Muscle of arm (tissue), 12 donors: ENCODE data around the gene COX19. TPM values are rescaled to one million over a fixed set of nuclear protein-coding genes. Genes with fewer than 3 reads are reported as not detected.
"Not testable (repeated sequence)": the region's sequence is repeated elsewhere in the genome, so short reads cannot be mapped to it uniquely, and the experiment has no call there.

Experiments used
- DNase-seq: peaks from one replicate; pipeline ENCODE4 v3.0.0-alpha.2; 2013
- polyA plus RNA-seq, 12 donors: library from polyadenylated mRNA; unstranded; fragments of 120-200 nt; gene quantifications; one replicate each; pipeline ENCODE4 v1.2.1, GENCODE V29; 2013; ENCODE audit not compliant: insufficient read length in 12 of 12

Gene COX19
- polyA plus RNA-seq, 12 donors: 8.8 to 15.9 (median 10.8) TPM; not detected in 1

DNA sequence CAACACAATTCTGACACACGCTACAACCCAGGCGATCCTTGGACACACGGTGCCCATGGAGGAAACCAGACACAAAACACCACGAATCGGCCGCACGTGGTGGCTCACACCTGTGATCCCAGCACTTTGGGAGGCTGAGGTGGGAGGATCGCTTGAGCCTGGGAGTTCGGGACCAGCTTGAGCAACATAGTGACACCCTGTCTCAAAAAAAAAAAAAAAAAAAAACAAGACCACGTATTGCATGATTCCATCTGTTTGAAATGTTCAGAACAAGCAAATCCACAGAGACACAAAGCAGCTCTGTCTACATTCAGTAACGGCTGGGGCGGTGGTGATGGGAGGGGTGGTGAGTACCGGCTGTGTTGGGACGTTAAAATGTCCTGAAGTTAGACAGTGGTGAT lies 46.0 kb downstream of the COX19 start:
- no peak for DNase-seq

DNA sequence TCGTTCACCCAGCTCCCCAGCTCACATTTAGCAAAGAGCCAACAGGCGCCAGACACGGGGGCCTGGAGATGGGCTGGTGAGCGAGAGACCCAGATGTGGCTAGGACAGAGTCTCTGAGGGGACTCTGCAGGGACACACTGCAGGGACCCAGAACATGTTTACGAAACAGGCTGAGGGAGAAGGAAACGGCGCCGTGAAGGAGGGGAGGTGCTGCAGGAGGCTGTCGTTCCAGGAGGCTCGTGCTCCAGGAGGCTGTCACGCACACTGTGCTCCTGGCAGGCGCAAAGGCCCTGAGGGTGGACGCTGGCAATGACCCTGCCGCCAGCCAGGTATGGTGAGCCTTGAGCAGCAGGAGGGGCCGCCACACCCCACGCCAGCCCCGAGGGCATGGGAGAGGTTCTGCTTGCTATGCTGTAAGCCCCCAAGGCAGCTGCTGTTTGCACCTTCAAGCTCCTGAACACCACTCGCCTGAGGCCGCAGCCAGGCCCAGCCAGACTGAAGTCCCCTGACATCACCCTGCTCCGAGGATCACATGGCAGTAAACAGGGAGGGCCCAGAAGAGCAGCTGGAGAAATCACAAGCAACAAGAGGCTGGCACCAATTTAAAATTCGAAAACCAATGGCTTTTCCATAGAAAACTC lies 48.2 kb downstream of the COX19 start:
- no peak for DNase-seq

DNA sequence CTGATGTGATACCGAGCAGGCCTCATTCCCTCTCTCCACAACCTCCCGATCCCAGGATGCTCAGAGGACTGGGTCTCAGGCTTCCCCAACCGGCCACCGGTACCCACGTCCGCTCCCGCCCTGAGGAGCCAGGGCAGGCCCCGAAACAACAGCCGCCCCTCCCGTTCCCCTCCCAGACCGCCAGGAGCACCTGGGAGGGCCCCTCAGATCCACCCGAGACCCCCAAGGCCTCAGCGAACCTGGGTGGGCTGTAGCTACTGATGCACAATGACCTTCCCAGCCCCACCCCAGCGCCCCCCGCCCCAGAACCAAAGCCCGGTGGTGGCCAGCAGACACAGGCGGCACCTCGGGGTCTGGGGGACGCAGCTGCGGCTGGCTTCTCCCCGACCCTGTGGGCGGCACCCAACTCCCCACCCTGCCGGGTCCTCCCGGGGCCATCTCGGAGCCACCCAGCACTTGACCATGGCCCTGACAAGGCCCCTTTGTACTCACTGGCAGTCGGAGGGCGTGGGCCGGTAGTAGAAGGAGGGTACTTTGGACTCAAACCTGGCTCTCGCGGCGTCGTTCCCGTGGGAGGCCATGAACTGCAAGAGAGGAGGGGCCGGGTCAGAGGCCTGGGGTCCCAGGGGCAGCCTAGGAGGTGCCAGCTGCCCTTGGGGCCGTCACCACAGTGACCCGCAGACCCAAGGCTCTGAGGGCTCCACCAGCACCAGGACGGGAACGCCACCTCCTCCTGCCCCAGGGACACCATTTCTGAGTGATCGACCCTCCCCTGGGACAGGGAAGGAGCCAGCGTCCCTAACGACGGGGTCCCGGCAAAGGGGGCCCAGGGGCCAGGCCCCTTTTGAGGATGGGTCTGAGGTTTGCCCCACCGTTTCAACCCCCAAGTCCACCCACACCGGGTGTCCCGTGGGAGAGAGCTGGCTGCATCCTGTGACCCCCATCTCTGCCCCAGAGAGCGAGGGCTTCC lies 49.0 kb downstream of the COX19 start:
- DNase-seq: no peak

- no peak for DNase-seq
Measured at GRCh38 chr7:925601-926000, 49.7 kb downstream of the COX19 start.

DNA sequence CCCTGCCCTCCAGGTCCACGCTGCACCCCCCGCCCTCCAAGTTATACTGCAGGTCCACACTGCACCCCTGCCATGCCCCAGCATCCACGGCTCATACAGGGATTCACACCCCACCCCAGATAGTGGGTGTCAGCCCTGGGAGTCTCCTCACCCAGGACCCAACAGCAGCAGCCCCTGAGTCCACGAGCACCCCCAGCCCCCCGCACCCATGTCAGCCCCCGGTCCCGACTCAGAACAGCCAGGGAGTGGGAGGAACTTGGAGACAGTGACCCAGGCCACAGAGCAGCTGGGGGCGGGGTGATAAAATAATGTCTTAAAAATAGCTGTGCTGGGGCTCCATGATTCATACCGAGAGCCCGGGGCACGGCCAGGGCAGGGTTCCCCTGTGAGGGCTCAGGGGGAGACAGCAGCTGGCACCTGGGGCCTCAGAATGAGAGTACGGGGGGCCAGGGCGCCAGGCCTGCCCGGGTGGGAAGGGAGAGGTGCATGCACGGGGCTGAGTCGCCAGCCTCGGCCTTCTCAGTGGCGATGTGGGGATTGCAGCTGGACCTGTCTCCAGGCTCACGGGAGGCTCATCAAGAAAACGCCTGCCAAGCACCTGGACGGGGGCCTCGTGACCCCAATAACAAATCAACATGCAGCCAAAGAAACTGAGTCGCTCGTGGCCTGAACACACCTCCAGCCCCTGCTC lies 50.7 kb downstream of the COX19 start:
- no peak for DNase-seq

- not testable (repeated sequence) for DNase-seq
Measured at GRCh38 chr7:924042-924441, 51.3 kb downstream of the COX19 start.

GRCh38 chr7:923108-924041 lies 52.0 kb downstream of the COX19 start:
- DNase-seq: no peak

- no peak for DNase-seq
Measured at GRCh38 chr7:922334-923107, 52.8 kb downstream of the COX19 start.

GRCh38 chr7:921581-922333 lies 53.6 kb downstream of the COX19 start:
- no peak for DNase-seq

GRCh38 chr7:921071-921461 lies 54.3 kb downstream of the COX19 start:
- DNase-seq: no peak

- no peak for DNase-seq
Measured at GRCh38 chr7:920351-921070, 54.8 kb downstream of the COX19 start.

- DNase-seq: no peak
Measured at GRCh38 chr7:919924-920341, 55.4 kb downstream of the COX19 start.

- no peak for DNase-seq
Measured at GRCh38 chr7:919114-919442, 56.3 kb downstream of the COX19 start.

GRCh38 chr7:918441-919113 lies 56.8 kb downstream of the COX19 start:
- DNase-seq: no peak

- DNase-seq: no peak
Measured at GRCh38 chr7:918118-918425, 57.3 kb downstream of the COX19 start.

- no peak for DNase-seq
Measured at GRCh38 chr7:917255-918117, 57.9 kb downstream of the COX19 start.

GRCh38 chr7:916291-916941 lies 58.9 kb downstream of the COX19 start:
- no peak for DNase-seq
